ENCODE data around the gene PSME1.

DNA sequence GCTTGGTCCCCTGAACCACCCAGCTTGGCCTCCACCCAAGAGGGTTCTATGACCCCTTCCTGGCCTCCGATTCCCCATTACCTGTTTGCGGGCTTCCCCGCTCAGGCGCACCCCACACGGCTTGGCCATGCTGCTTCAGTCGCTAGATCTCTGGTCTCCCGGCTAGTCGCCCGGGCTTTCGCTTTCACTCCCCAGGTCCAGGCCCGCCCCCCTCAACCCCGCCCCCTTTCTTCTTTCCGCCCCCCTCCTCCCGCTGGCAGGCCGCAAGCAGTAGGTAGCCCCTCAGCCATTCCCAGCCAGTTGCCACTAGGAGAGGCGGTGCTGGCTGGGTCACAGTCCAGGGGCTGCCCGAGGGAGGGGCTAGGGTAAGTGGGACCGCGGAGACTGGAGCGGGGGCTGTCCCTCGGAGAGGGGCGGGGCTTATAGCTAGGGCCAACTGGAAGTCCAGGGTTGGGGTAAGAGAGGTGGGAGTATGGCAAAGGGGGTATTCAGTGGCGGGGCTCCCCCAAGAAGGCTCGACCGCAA, 10.5 kb downstream of the PSME1 start, which contains the start of gene PSME2:
- TF ChIP-seq, protein P1, sequence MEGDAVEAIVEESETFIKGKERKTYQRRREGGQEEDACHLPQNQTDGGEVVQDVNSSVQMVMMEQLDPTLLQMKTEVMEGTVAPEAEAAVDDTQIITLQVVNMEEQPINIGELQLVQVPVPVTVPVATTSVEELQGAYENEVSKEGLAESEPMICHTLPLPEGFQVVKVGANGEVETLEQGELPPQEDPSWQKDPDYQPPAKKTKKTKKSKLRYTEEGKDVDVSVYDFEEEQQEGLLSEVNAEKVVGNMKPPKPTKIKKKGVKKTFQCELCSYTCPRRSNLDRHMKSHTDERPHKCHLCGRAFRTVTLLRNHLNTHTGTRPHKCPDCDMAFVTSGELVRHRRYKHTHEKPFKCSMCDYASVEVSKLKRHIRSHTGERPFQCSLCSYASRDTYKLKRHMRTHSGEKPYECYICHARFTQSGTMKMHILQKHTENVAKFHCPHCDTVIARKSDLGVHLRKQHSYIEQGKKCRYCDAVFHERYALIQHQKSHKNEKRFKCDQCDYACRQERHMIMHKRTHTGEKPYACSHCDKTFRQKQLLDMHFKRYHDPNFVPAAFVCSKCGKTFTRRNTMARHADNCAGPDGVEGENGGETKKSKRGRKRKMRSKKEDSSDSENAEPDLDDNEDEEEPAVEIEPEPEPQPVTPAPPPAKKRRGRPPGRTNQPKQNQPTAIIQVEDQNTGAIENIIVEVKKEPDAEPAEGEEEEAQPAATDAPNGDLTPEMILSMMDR (conservative IDR thresholded peaks at IDR 0.05 in 1 of 2, IDR thresholded peaks at IDR 0.05 in 1 of 2; ENCODE audit: low read depth in 1 of 2, low read length in 2 of 2) = no peak
- TF ChIP-seq EZH2 (IDR thresholded peaks at IDR 0.05; ENCODE audit: low read length, missing control alignments) = no peak

Measured in fibroblast of lung (primary cell).